CD4-positive, CD25-positive, alpha-beta regulatory T cell (primary cell): Measurements from ENCODE around the gene RNF150. TPM values are rescaled to one million over a fixed set of nuclear protein-coding genes. Genes with fewer than 3 reads are reported as not detected.

Source experiments
- ATAC-seq, 2 donors: fragments of 150-1000 bp; cut with Tn5 transposase; one replicate each; pipeline ENCODE4 v1.10.0; 2021; ENCODE audit warnings: low read depth in 2 of 2, moderate number of reproducible peaks in 2 of 2, moderate library complexity in 1 of 2
- DNase-seq, 3 donors: peaks; one replicate each; pipeline versions ENCODE4 v3.0.0 to v3.0.0-alpha.2; 2012 to 2022; ENCODE audit warnings: mixed read lengths in 1 of 3
- H3K27ac ChIP-seq: one replicate; pipeline ENCODE4 v1.7.0; 2013; ENCODE audit warnings: mild to moderate bottlenecking, low read length; ENCODE audit not compliant: insufficient read depth, poor library complexity, severe bottlenecking
- H3K27me3 ChIP-seq: one replicate; pipeline ENCODE4 v1.7.0; 2013; ENCODE audit warnings: low read length; ENCODE audit not compliant: control insufficient read depth, insufficient read depth
- H3K36me3 ChIP-seq: one replicate; pipeline ENCODE4 v1.7.0; 2013; ENCODE audit warnings: mild to moderate bottlenecking, low read length, moderate library complexity; ENCODE audit not compliant: control insufficient read depth, insufficient read depth
- H3K4me1 ChIP-seq: 2 replicates; pipeline ENCODE4 v1.7.0; 2013; ENCODE audit warnings: mild to moderate bottlenecking, low read length; ENCODE audit not compliant: insufficient read depth, control insufficient read depth, poor library complexity, severe bottlenecking
- H3K4me3 ChIP-seq: one replicate; pipeline ENCODE4 v1.7.0; 2013; ENCODE audit warnings: low read depth, mild to moderate bottlenecking, low read length, moderate library complexity
- H3K9me3 ChIP-seq, 2 experiments: 1 replicate in 1 of 2; 2 replicates in 1 of 2; pipeline ENCODE4 v1.7.0; 2013; ENCODE audit warnings: low read length in 2 of 2, mild to moderate bottlenecking in 1 of 2, moderate library complexity in 1 of 2; ENCODE audit not compliant: control insufficient read depth in 2 of 2
- H3K27ac Mint-ChIP-seq, 3 donors: one replicate each; pipeline ENCODE4 v1.8.0; 2020 to 2022; ENCODE audit warnings: mild to moderate bottlenecking in 3 of 3, mixed read lengths in 3 of 3, moderate library complexity in 2 of 3
- H3K27me3 Mint-ChIP-seq: one replicate; pipeline ENCODE4 v1.8.0; 2022; ENCODE audit warnings: mild to moderate bottlenecking, mixed read lengths
- H3K36me3 Mint-ChIP-seq: one replicate; pipeline ENCODE4 v1.8.0; 2020; ENCODE audit warnings: mixed read lengths
- H3K4me1 Mint-ChIP-seq, 4 donors: one replicate each; pipeline ENCODE4 v1.8.0; 2020 to 2022; ENCODE audit warnings: mixed read lengths in 4 of 4, mild to moderate bottlenecking in 1 of 4
- H3K4me3 Mint-ChIP-seq, 4 donors: one replicate each; pipeline ENCODE4 v1.8.0; 2020 to 2022; ENCODE audit warnings: mild to moderate bottlenecking in 4 of 4, mixed read lengths in 4 of 4, moderate library complexity in 3 of 4
- H3K9me3 Mint-ChIP-seq, 7 donors: one replicate each; pipeline ENCODE4 v1.8.0; 2020 to 2022; ENCODE audit warnings: mixed read lengths in 7 of 7, mild to moderate bottlenecking in 3 of 7, moderate library complexity in 2 of 7
- polyA plus RNA-seq, 4 donors: library from polyadenylated mRNA; unstranded; fragments of 300-500 nt; fragmentation: Illumina TruSeq; gene quantifications; one replicate each; pipeline ENCODE4 v1.2.3, GENCODE V29; 2021
- total RNA-seq: library from RNA; stranded (reverse); gene quantifications from one replicate; pipeline ENCODE4 v1.2.3, GENCODE V29; 2022

RNF150 gene
- total and polyA plus RNA-seq, 5 donors from 2014 or later, result 0.07 TPM; not detected in 4

GRCh38 chr4:141035920-141036319 is 97.3 kb downstream of the RNF150 start:
- no peaks in the 10 kb centered on the region for H3K36me3 ChIP-seq
- no peak overlapping the region for H3K27ac Mint-ChIP-seq

GRCh38 chr4:141028024-141028529 is 105.2 kb downstream of the RNF150 start:
- no peaks in the 10 kb centered on the region for H3K27me3 Mint-ChIP-seq
- Histone ChIP-seq H3K9me3 (no peaks in the 10 kb centered on the region), H3K4me1 (no peaks in the 10 kb centered on the region), H3K27me3 (no peaks in the 10 kb centered on the region), H3K36me3 (no peaks in the 10 kb centered on the region), H3K27ac (no peak overlapping the region), H3K4me3 (no peak overlapping the region)
- ATAC-seq (no peak), DNase-seq (no peak)
- H3K27ac Mint-ChIP-seq, result no peak overlapping the region
- no peaks in the 10 kb centered on the region for H3K36me3 Mint-ChIP-seq
- H3K9me3 Mint-ChIP-seq, result peaks cover 0 to 5% (median 0%) of the 10 kb centered on the region in 7 donors
- H3K4me1 Mint-ChIP-seq, result no peaks in the 10 kb centered on the region
- no peak overlapping the region for H3K4me3 Mint-ChIP-seq

More at GRCh38 chr4:141035920-141036319, 97.3 kb downstream of the RNF150 start:
- Mint-ChIP-seq H3K36me3 (no peaks in the 10 kb centered on the region), H3K4me3 (no peak overlapping the region), H3K9me3 (peaks cover 0 to 4% (median 0%) of the 10 kb centered on the region in 7 donors), H3K4me1 (no peaks in the 10 kb centered on the region), H3K27me3 (no peaks in the 10 kb centered on the region)
- no peak for DNase-seq
- H3K4me1 ChIP-seq, result no peaks in the 10 kb centered on the region
- no peak for ATAC-seq
- no peaks in the 10 kb centered on the region for H3K27me3 ChIP-seq
- no peak overlapping the region for H3K27ac ChIP-seq
- H3K4me3 ChIP-seq, result no peak overlapping the region
- H3K9me3 ChIP-seq, result no peaks in the 10 kb centered on the region

- no peaks in the 10 kb centered on the region for H3K27me3 Mint-ChIP-seq
- peaks cover 0 to 5% (median 0%) of the 10 kb centered on the region in 7 donors for H3K9me3 Mint-ChIP-seq
- Histone ChIP-seq H3K9me3 (no peaks in the 10 kb centered on the region), H3K27me3 (no peaks in the 10 kb centered on the region), H3K4me1 (no peaks in the 10 kb centered on the region), H3K4me3 (no peak overlapping the region), H3K27ac (no peak overlapping the region), H3K36me3 (no peaks in the 10 kb centered on the region)
- H3K36me3 Mint-ChIP-seq, result no peaks in the 10 kb centered on the region
- DNase-seq (no peak), ATAC-seq (no peak)
- no peaks in the 10 kb centered on the region for H3K4me1 Mint-ChIP-seq
- no peak overlapping the region for H3K27ac Mint-ChIP-seq
- no peak overlapping the region for H3K4me3 Mint-ChIP-seq
Observed at GRCh38 chr4:141027421-141027820, 105.8 kb downstream of the RNF150 start.

GRCh38 chr4:141026900-141027299 is 106.4 kb downstream of the RNF150 start:
- Mint-ChIP-seq H3K27me3 (no peaks in the 10 kb centered on the region), H3K27ac (no peak overlapping the region), H3K36me3 (no peaks in the 10 kb centered on the region), H3K4me3 (no peak overlapping the region), H3K9me3 (peaks cover 0 to 5% (median 0%) of the 10 kb centered on the region in 7 donors), H3K4me1 (no peaks in the 10 kb centered on the region)
- Histone ChIP-seq H3K4me3 (no peak overlapping the region), H3K36me3 (no peaks in the 10 kb centered on the region), H3K27me3 (no peaks in the 10 kb centered on the region), H3K27ac (no peak overlapping the region), H3K4me1 (no peaks in the 10 kb centered on the region), H3K9me3 (no peaks in the 10 kb centered on the region)
- no peak for ATAC-seq
- DNase-seq, result no peak

- Histone ChIP-seq H3K4me1 (no peaks in the 10 kb centered on the region), H3K9me3 (no peaks in the 10 kb centered on the region), H3K27ac (no peak overlapping the region), H3K36me3 (no peaks in the 10 kb centered on the region), H3K27me3 (no peaks in the 10 kb centered on the region), H3K4me3 (no peak overlapping the region)
- DNase-seq (no peak), ATAC-seq (no peak)
- peaks cover 0 to 5% (median 0%) of the 10 kb centered on the region in 7 donors for H3K9me3 Mint-ChIP-seq
- no peaks in the 10 kb centered on the region for H3K36me3 Mint-ChIP-seq
- H3K4me1 Mint-ChIP-seq, result no peaks in the 10 kb centered on the region
- no peak overlapping the region for H3K27ac Mint-ChIP-seq
- no peak overlapping the region for H3K4me3 Mint-ChIP-seq
- no peaks in the 10 kb centered on the region for H3K27me3 Mint-ChIP-seq
Observed at GRCh38 chr4:141023051-141023450, 110.2 kb downstream of the RNF150 start.

- H3K4me3 Mint-ChIP-seq, result no peak overlapping the region
- Histone ChIP-seq H3K9me3 (no peaks in the 10 kb centered on the region), H3K4me1 (no peaks in the 10 kb centered on the region), H3K27me3 (no peaks in the 10 kb centered on the region), H3K4me3 (no peak overlapping the region), H3K27ac (no peak overlapping the region), H3K36me3 (no peaks in the 10 kb centered on the region)
- H3K27ac Mint-ChIP-seq, result no peak overlapping the region
- ATAC-seq, result no peak
- peaks cover 0 to 5% (median 0%) of the 10 kb centered on the region in 7 donors for H3K9me3 Mint-ChIP-seq
- no peak for DNase-seq
- H3K36me3 Mint-ChIP-seq, result no peaks in the 10 kb centered on the region
- H3K4me1 Mint-ChIP-seq, result no peaks in the 10 kb centered on the region
- no peaks in the 10 kb centered on the region for H3K27me3 Mint-ChIP-seq
Observed at GRCh38 chr4:141022111-141022695, 111.1 kb downstream of the RNF150 start.

GRCh38 chr4:141021397-141022110 is 111.7 kb downstream of the RNF150 start:
- ATAC-seq, result no peak
- H3K9me3 Mint-ChIP-seq, result peaks cover 0 to 5% (median 0%) of the 10 kb centered on the region in 7 donors
- no peak for DNase-seq
- Histone ChIP-seq H3K27me3 (no peaks in the 10 kb centered on the region), H3K4me3 (no peak overlapping the region), H3K27ac (no peak overlapping the region), H3K9me3 (no peaks in the 10 kb centered on the region), H3K4me1 (no peaks in the 10 kb centered on the region), H3K36me3 (no peaks in the 10 kb centered on the region)
- no peaks in the 10 kb centered on the region for H3K4me1 Mint-ChIP-seq
- H3K27ac Mint-ChIP-seq, result no peak overlapping the region
- no peak overlapping the region for H3K4me3 Mint-ChIP-seq
- H3K36me3 Mint-ChIP-seq, result no peaks in the 10 kb centered on the region
- H3K27me3 Mint-ChIP-seq, result no peaks in the 10 kb centered on the region
